ENCODE measurements around the gene MKNK2. TPM values are rescaled to one million over a fixed set of nuclear protein-coding genes. Genes with fewer than 3 reads are reported as not detected.
"Not testable (repeated sequence)": the region's sequence is repeated elsewhere in the genome, so short reads cannot be mapped to it uniquely, and the experiment has no call there.

Gene MKNK2
- total RNA-seq, 1 experiment from 2014 or later: 135 TPM

GRCh38 chr19:2086695-2087620 lies 35.9 kb upstream of the MKNK2 start:
- H3K4me3 ChIP-seq (ENCODE audit: insufficient read depth, low read depth, low read length); DNase-seq; H3K27me3 ChIP-seq (ENCODE audit: control insufficient read depth, insufficient read depth, low read length); H3K36me3 ChIP-seq (replicated peaks; ENCODE audit: control insufficient read depth, insufficient read depth, low read length): not testable (repeated sequence)

DNA sequence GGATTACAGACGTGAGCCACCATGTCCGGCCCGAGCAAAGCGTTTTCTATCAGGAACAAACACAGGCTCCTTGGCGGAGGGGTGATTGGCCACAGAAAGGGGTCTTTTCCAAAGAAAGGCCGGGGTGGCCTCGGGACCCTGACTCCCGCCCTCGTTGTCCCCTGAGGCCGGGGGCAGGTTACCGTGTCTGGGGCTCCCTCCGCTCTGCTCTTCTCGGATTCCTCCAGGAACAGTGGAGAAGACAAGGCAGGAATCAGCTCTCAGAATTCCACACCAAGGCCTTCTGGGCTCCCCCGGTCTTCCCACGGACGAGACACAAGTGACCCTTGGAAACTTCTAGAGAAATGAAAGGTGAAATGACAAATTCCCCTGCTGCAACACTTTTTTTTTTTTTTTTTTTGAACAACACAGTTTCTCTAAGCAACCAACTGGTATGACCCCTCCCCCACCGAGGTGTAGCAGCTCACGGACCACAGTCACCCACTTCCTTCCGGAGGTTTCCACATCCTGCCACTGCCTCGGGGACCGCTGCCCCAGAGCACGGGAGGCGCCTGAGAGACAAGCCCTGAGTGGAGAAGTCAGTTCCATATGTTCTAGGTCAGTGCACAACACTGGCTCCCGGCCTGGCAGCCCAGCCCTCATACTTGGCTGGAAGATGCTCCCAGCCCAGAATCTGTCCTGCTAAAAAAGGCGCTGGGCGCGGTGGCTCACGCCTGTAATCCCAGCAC lies 34.1 kb upstream of the MKNK2 start:
- Histone ChIP-seq H3K27me3 (ENCODE audit: control insufficient read depth, insufficient read depth, low read length) (no peaks in the 10 kb centered on the region), H3K4me3 (ENCODE audit: insufficient read depth, low read depth, low read length) (no peak overlapping the region), H3K36me3 (replicated peaks; ENCODE audit: control insufficient read depth, insufficient read depth, low read length) (no peaks in the 10 kb centered on the region)
- DNase-seq: no peak

DNA sequence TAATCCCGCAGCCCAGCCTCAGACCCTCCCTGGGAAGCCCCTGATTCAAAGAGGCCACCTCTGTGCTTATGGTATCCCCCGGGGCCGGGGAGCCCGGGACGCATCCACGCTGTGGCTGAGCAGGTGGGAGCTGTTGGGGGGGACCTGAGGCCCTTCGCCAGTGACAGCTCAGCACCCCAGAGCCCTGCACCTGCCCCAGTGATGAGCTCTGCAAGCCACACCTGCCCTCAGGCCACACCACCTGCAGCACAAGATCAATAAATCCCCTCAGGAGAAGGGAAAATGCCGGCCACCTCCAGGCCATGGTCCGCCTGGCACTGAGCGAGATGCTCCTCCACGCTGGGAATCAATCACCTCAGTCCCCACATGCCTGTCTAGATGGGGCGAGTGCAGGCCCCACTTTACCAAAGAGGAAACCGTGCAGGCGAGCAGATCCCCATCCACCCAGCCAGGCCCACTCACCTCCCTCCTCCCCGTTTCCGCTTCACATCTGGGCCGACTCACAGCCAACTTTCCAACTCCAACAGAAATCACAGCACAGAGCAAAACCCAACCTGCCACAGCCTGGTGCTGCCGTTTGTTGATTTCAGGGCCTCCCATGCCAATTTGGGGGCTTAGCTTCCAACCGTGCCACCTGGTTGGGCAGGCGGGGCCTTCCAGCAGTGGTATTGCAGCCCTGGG lies 32.3 kb upstream of the MKNK2 start:
- peak; percentile 69 for DNase-seq

DNA sequence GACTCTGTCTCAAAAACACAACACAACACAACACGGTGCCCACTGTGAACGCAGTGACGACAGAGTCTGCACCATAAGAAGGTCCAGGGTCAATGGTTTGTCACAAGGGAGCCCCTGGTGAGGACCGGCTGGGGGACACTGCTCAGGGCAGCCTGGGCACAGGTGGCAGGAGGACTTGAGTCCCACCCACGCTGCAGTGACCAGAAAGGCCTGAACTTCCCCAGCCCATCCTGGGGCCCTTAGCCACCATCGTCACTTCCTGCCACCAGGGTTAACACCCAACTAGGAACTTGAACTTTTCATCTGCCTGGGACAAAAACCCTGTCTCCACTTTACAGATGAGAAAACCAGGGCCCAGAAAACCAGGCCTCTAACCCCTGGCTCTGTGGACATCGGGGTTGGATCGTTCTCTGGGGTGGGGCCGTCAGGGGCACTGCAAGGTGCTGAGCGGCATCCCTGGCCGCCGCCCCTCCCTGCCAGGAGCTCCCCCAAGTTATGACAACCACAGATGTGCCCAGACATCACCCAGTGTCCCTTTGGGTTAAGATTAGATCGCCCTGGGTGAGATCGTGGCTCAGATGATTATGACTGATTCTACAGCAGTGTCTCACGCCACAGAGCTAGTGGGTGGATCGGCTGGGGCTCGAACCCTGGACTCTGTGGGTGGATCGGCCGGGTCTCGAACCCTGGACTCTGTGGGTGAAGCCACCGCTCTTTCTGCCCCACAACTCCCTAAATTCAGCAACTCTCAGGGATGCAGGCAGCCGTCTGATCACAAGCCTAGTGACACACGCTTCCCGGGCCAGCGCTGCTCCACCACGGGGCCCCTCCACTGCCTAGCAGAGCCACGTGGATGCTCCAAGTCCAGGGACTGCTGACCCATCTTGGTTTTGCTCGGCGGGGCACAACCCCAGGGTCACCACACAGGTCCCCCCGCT lies 31.1 kb upstream of the MKNK2 start:
- Histone ChIP-seq H3K4me3 (ENCODE audit: insufficient read depth, low read depth, low read length) (no peak overlapping the region), H3K27me3 (ENCODE audit: control insufficient read depth, insufficient read depth, low read length) (no peaks in the 10 kb centered on the region), H3K36me3 (replicated peaks; ENCODE audit: control insufficient read depth, insufficient read depth, low read length) (no peaks in the 10 kb centered on the region)
- DNase-seq: no peak

More for the DNA sequence above, 32.3 kb upstream of the MKNK2 start:
- H3K4me3 ChIP-seq (ENCODE audit: insufficient read depth, low read depth, low read length): no peak overlapping the region
- H3K36me3 ChIP-seq (replicated peaks; ENCODE audit: control insufficient read depth, insufficient read depth, low read length): no peaks in the 10 kb centered on the region
- no peaks in the 10 kb centered on the region for H3K27me3 ChIP-seq (ENCODE audit: control insufficient read depth, insufficient read depth, low read length)

GRCh38 chr19:2080336-2080988 lies 29.4 kb upstream of the MKNK2 start:
- DNase-seq: no peak
- Histone ChIP-seq H3K27me3 (ENCODE audit: control insufficient read depth, insufficient read depth, low read length) (no peaks in the 10 kb centered on the region), H3K4me3 (ENCODE audit: insufficient read depth, low read depth, low read length) (no peak overlapping the region), H3K36me3 (replicated peaks; ENCODE audit: control insufficient read depth, insufficient read depth, low read length) (no peaks in the 10 kb centered on the region)

DNA sequence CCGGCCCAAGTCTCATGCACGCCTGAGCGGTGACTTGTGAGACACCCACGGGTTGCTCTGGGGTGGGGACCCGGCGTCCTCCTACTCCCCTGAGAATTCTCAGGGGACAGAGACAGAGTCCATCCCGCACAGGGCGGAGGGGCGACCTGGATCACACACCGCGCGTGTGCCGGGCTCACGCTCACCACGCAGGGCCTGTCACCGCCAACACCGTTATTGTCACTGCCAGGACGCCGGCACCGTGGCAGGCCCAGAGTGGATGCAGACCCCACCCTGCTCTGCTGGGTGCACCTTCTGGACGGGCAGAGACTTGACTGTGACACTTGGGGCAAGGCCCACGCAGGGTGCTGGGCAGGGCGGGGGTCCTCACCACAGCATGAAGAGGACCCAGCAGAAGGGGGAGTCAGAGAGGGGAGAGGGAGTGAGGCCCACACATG lies 28.8 kb upstream of the MKNK2 start:
- no peak for DNase-seq
- Histone ChIP-seq H3K4me3 (ENCODE audit: insufficient read depth, low read depth, low read length) (no peak overlapping the region), H3K36me3 (replicated peaks; ENCODE audit: control insufficient read depth, insufficient read depth, low read length) (no peaks in the 10 kb centered on the region), H3K27me3 (ENCODE audit: control insufficient read depth, insufficient read depth, low read length) (no peaks in the 10 kb centered on the region)

DNA sequence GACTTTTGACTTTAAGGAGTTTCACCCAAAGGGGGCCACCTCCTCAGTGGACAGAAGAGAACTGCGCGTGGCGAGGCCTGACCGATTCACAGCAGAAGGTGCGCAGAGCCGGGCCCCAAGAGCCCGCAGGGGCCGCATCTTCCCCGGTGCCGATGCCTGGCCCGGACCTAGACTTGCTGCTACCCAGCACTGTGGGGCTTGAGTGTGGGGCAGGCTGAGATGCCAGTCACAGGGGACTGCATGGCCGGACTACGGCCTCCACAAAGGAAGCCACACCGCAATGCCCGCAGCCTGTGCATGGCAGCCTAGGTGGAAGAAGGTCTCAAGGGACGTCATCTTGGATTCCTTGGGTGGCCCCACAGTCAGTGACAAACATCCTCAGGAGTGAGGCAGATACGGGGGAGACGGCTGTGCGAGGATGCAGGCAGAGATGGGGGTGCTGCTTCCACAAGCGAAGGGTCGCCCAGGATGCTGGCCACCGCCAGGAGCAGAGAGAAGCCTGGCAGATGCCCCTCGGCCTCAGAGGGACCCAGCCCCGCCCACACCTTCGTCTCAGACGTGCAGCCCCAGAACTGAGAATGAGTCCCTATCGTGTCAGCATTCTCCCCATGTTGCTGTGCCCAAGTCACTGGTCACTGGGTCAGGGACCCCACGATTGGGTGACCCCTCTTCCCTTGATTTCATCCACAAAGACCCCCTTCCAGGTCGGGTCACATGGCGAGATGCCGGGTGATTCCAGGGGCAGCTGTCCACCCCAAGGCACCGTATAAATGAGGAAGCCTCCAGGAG lies 28.2 kb upstream of the MKNK2 start:
- no peak for DNase-seq
- Histone ChIP-seq H3K4me3 (ENCODE audit: insufficient read depth, low read depth, low read length) (no peak overlapping the region), H3K36me3 (replicated peaks; ENCODE audit: control insufficient read depth, insufficient read depth, low read length) (no peaks in the 10 kb centered on the region), H3K27me3 (ENCODE audit: control insufficient read depth, insufficient read depth, low read length) (no peaks in the 10 kb centered on the region)

GRCh38 chr19:2077833-2078619 lies 27.0 kb upstream of the MKNK2 start:
- H3K4me3 ChIP-seq (ENCODE audit: insufficient read depth, low read depth, low read length): no peak overlapping the region

DNA sequence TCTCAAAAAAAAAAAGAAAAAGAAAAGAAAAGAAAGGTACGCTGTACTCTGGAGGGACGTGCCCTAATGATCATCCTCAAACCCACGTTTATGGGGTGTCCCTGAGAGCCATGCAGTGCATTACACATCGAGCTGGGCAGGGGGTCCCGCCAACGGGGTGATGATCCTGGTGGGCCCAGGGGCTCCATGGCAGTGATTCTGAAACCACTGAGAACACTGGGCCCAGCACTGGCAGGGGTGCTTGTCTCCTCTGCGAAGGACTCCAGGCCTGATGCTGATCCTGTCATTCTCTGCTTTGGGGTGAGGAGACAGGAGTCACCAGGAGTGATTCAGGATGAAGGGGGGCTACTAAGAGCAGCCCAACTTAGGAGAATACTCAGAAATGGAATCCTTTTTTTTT lies 26.4 kb upstream of the MKNK2 start:
- no peak for DNase-seq
- H3K27me3 ChIP-seq (ENCODE audit: control insufficient read depth, insufficient read depth, low read length): no peaks in the 10 kb centered on the region
- no peaks in the 10 kb centered on the region; the same call in 1 of the 2 replicates for H3K36me3 ChIP-seq (replicated peaks; ENCODE audit: control insufficient read depth, insufficient read depth, low read length)
- H3K4me3 ChIP-seq (ENCODE audit: insufficient read depth, low read depth, low read length): no peak overlapping the region

More at GRCh38 chr19:2077833-2078619, 27.0 kb upstream of the MKNK2 start:
- no peaks in the 10 kb centered on the region for H3K36me3 ChIP-seq (replicated peaks; ENCODE audit: control insufficient read depth, insufficient read depth, low read length)
- DNase-seq: no peak
- no peaks in the 10 kb centered on the region for H3K27me3 ChIP-seq (ENCODE audit: control insufficient read depth, insufficient read depth, low read length)

DNA sequence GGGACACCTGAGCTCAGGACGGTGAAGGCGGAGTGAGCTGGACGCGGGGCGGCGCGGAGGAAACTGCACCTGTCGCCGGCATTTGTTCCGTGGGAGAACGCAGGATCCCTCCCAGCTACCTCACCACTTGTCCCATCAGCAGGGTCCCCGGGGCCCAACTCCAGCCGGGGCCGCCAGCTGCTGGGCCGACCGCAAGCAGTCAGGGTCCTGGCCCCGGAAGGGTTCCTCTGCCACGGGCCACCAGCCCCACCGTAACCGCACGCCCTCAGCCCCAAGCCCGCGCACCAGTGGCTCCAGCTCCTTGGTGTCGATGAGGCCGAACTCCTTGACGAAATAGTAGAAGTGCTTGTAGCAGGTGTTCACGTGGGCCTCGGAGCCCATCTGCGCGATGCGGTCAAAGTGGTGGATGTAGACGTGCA lies 25.5 kb upstream of the MKNK2 start:
- no peaks in the 10 kb centered on the region; the same call in 1 of the 2 replicates for H3K36me3 ChIP-seq (replicated peaks; ENCODE audit: control insufficient read depth, insufficient read depth, low read length)
- no peaks in the 10 kb centered on the region for H3K27me3 ChIP-seq (ENCODE audit: control insufficient read depth, insufficient read depth, low read length)
- H3K4me3 ChIP-seq (ENCODE audit: insufficient read depth, low read depth, low read length): no peak overlapping the region
- DNase-seq: no peak

GRCh38 chr19:2072757-2073551 lies 21.9 kb upstream of the MKNK2 start:
- no peak for DNase-seq
- H3K4me3 ChIP-seq (ENCODE audit: insufficient read depth, low read depth, low read length): no peak overlapping the region
- no peaks in the 10 kb centered on the region for H3K27me3 ChIP-seq (ENCODE audit: control insufficient read depth, insufficient read depth, low read length)
- H3K36me3 ChIP-seq (replicated peaks; ENCODE audit: control insufficient read depth, insufficient read depth, low read length): no peaks in the 10 kb centered on the region; the same call in 1 of the 2 replicates

Measured in H7 (cell line).